Type B pancreatic cell (in vitro differentiated cells): ENCODE measurements around the gene SLC38A6. TPM values are rescaled to one million over a fixed set of nuclear protein-coding genes. Genes with fewer than 3 reads are reported as not detected.

Experiments
- DNase-seq: peaks from one replicate; pipeline ENCODE4 v3.0.0; 2021; ENCODE audit warnings: mixed read lengths; ENCODE audit not compliant: unreplicated experiment; ENCODE audit errors: extremely low spot score
- H3K27ac Mint-ChIP-seq: 2 replicates; pipeline ENCODE4 v1.8.0; 2021; ENCODE audit warnings: mild to moderate bottlenecking, mixed read lengths
- H3K27me3 Mint-ChIP-seq: 2 replicates; pipeline ENCODE4 v1.8.0; 2021; ENCODE audit warnings: mixed read lengths
- H3K36me3 Mint-ChIP-seq: 2 replicates; pipeline ENCODE4 v1.8.0; 2021; ENCODE audit warnings: mixed read lengths
- H3K4me1 Mint-ChIP-seq: one replicate; pipeline ENCODE4 v1.8.0; 2021; ENCODE audit warnings: mixed read lengths; ENCODE audit not compliant: unreplicated experiment
- H3K4me3 Mint-ChIP-seq: 2 replicates; pipeline ENCODE4 v1.8.0; 2021; ENCODE audit warnings: mild to moderate bottlenecking, mixed read lengths
- H3K9me3 Mint-ChIP-seq: 2 replicates; pipeline ENCODE4 v1.8.0; 2021; ENCODE audit warnings: mixed read lengths
- CTCF ChIP-seq: fragments of 200-600 bp; sonication (generic); conservative IDR thresholded peaks from 2 replicates; pipeline ENCODE4 v1.5.0; 2021; ENCODE audit warnings: antibody characterized with exemption, mild to moderate bottlenecking
- total RNA-seq: library from RNA; stranded (reverse); gene quantifications from 2 replicates; pipeline ENCODE4 v1.2.1, GENCODE V29; 2021; ENCODE audit warnings: low replicate concordance

The SLC38A6 gene
- total RNA-seq, 1 donor from 2014 or later: 19.1 TPM

- DNase-seq: no peak
- TF ChIP-seq CTCF: no peak
- Mint-ChIP-seq H3K27ac (no peak overlapping the region), H3K36me3 (no peaks in the 10 kb centered on the region), H3K9me3 (no peaks in the 10 kb centered on the region), H3K4me1 (peaks cover 4% of the 10 kb centered on the region), H3K27me3 (no peaks in the 10 kb centered on the region), H3K4me3 (no peak overlapping the region)
Observed at GRCh38 chr14:61041704-61042103, 60.7 kb downstream of the SLC38A6 start.

- H3K4me3 Mint-ChIP-seq: no peak overlapping the region
- H3K4me1 Mint-ChIP-seq: peaks cover 4% of the 10 kb centered on the region
- H3K36me3 Mint-ChIP-seq: no peaks in the 10 kb centered on the region
- TF ChIP-seq CTCF: no peak
- no peak for DNase-seq
- no peaks in the 10 kb centered on the region for H3K27me3 Mint-ChIP-seq
- no peak overlapping the region for H3K27ac Mint-ChIP-seq
- no peaks in the 10 kb centered on the region for H3K9me3 Mint-ChIP-seq
Observed at GRCh38 chr14:61042220-61042619, 61.2 kb downstream of the SLC38A6 start.

GRCh38 chr14:61043506-61043905 lies 62.5 kb downstream of the SLC38A6 start:
- Mint-ChIP-seq H3K9me3 (no peaks in the 10 kb centered on the region), H3K4me3 (no peak overlapping the region), H3K4me1 (no peaks in the 10 kb centered on the region), H3K27ac (no peak overlapping the region), H3K27me3 (no peaks in the 10 kb centered on the region), H3K36me3 (no peaks in the 10 kb centered on the region)
- DNase-seq: no peak
- no peak for TF ChIP-seq CTCF

- Mint-ChIP-seq H3K27ac (no peak overlapping the region), H3K36me3 (peaks cover 3% of the 10 kb centered on the region), H3K4me3 (no peak overlapping the region), H3K9me3 (no peaks in the 10 kb centered on the region), H3K27me3 (no peaks in the 10 kb centered on the region), H3K4me1 (peaks cover 14% of the 10 kb centered on the region)
- no peak for TF ChIP-seq CTCF
- DNase-seq: no peak
Observed at GRCh38 chr14:61047021-61047420, 66.0 kb downstream of the SLC38A6 start.

- peaks cover 8% of the 10 kb centered on the region for H3K9me3 Mint-ChIP-seq
- no peaks in the 10 kb centered on the region for H3K27me3 Mint-ChIP-seq
- DNase-seq: no peak
- H3K27ac Mint-ChIP-seq: no peak overlapping the region
- H3K4me1 Mint-ChIP-seq: peaks cover 14% of the 10 kb centered on the region
- H3K4me3 Mint-ChIP-seq: no peak overlapping the region
- no peak for TF ChIP-seq CTCF
- H3K36me3 Mint-ChIP-seq: peaks cover 10% of the 10 kb centered on the region
Observed at GRCh38 chr14:61048640-61049039, 67.6 kb downstream of the SLC38A6 start.

- TF ChIP-seq CTCF: no peak
- peaks cover 20% of the 10 kb centered on the region for H3K36me3 Mint-ChIP-seq
- peaks cover 16% of the 10 kb centered on the region for H3K9me3 Mint-ChIP-seq
- no peak overlapping the region for H3K27ac Mint-ChIP-seq
- no peak for DNase-seq
- no peak overlapping the region for H3K4me3 Mint-ChIP-seq
- no peaks in the 10 kb centered on the region for H3K27me3 Mint-ChIP-seq
- H3K4me1 Mint-ChIP-seq: peaks cover 14% of the 10 kb centered on the region
Observed at GRCh38 chr14:61050417-61050816, 69.4 kb downstream of the SLC38A6 start.
